RWPE2 (cell line): ENCODE results near the gene PBX1.
A peak's percentile ranks its signal among the peaks of the same experiment; 100 is the strongest.
"Not testable (repeated sequence)": the region's sequence is repeated elsewhere in the genome, so short reads cannot be mapped to it uniquely, and the experiment has no call there.

Source experiments
- ATAC-seq: fragments of 200-7000 bp; cut with Tn5 transposase; 3 replicates; pipeline ENCODE4 v1.9.1; 2021; ENCODE audit warnings: low read depth
- DNase-seq: peaks from one replicate; pipeline ENCODE4 v3.0.0-alpha.2; 2020; ENCODE audit warnings: low spot score
- H3K27ac ChIP-seq: fragments of 450-650 bp; 2 replicates; pipeline ENCODE4 v1.5.1; 2017; ENCODE audit warnings: mild to moderate bottlenecking; ENCODE audit not compliant: poor library complexity, severe bottlenecking
- H3K27me3 ChIP-seq: fragments of 250-450 bp; sonication (Bioruptor Pico); 2 replicates; pipeline ENCODE4 v1.5.1; 2021; ENCODE audit warnings: mild to moderate bottlenecking, moderate library complexity; ENCODE audit not compliant: insufficient read depth, poor library complexity, severe bottlenecking
- H3K36me3 ChIP-seq: fragments of 250-450 bp; sonication (Bioruptor Pico); 2 replicates; pipeline ENCODE4 v1.5.1; 2020; ENCODE audit warnings: low read depth, mild to moderate bottlenecking, moderate library complexity
- H3K4me1 ChIP-seq: fragments of 250-450 bp; sonication (Bioruptor Pico); 2 replicates; pipeline ENCODE4 v1.5.1; 2021; ENCODE audit warnings: mild to moderate bottlenecking, moderate library complexity; ENCODE audit not compliant: insufficient read depth, poor library complexity, severe bottlenecking
- H3K4me3 ChIP-seq: fragments of 250-450 bp; sonication (Bioruptor Pico); 2 replicates; pipeline ENCODE4 v1.5.1; 2021; ENCODE audit warnings: mild to moderate bottlenecking, moderate library complexity; ENCODE audit not compliant: severe bottlenecking
- H3K9me3 ChIP-seq: fragments of 250-450 bp; sonication (Bioruptor Pico); 2 replicates; pipeline ENCODE4 v1.5.1; 2021; ENCODE audit warnings: mild to moderate bottlenecking, moderate library complexity; ENCODE audit not compliant: severe bottlenecking
- CTCF ChIP-seq: fragments of 450-650 bp; IDR thresholded peaks from one replicate; pipeline ENCODE4 v1.5.1; 2017; ENCODE audit warnings: mild to moderate bottlenecking, moderate library complexity; ENCODE audit not compliant: poor library complexity, severe bottlenecking

PBX1 gene

GRCh38 chr1:164648636-164649035 lies 89.7 kb downstream of the PBX1 start:
- DNase-seq: no peak
- Histone ChIP-seq H3K4me1 (peaks cover 28% of the 10 kb centered on the region), H3K27me3 (no peaks in the 10 kb centered on the region), H3K4me3 (no peak overlapping the region), H3K27ac (peak overlapping the region; percentile 50), H3K9me3 (no peaks in the 10 kb centered on the region), H3K36me3 (no peaks in the 10 kb centered on the region)
- TF ChIP-seq CTCF: no peak
- ATAC-seq: peak; percentile 83

- no peak; the same call in 2 of the 3 replicates for ATAC-seq
- no peak for DNase-seq
- peak overlapping the region; percentile 50 for H3K27ac ChIP-seq
- no peaks in the 10 kb centered on the region for H3K27me3 ChIP-seq
- no peaks in the 10 kb centered on the region for H3K9me3 ChIP-seq
- H3K36me3 ChIP-seq: no peaks in the 10 kb centered on the region
- TF ChIP-seq CTCF: no peak
- H3K4me1 ChIP-seq: peaks cover 28% of the 10 kb centered on the region
- no peak overlapping the region for H3K4me3 ChIP-seq
Measured at GRCh38 chr1:164649146-164649545, 90.2 kb downstream of the PBX1 start.

- ATAC-seq (no peak), DNase-seq (no peak)
- H3K9me3 ChIP-seq: no peaks in the 10 kb centered on the region
- H3K27ac ChIP-seq: no peak overlapping the region
- peaks cover 28% of the 10 kb centered on the region for H3K4me1 ChIP-seq
- no peaks in the 10 kb centered on the region for H3K27me3 ChIP-seq
- TF ChIP-seq CTCF: no peak
- H3K36me3 ChIP-seq: no peaks in the 10 kb centered on the region
- H3K4me3 ChIP-seq: no peak overlapping the region
Measured at GRCh38 chr1:164650531-164650930, 91.5 kb downstream of the PBX1 start.

- ATAC-seq: no peak
Measured at GRCh38 chr1:164651351-164651951, 92.5 kb downstream of the PBX1 start.

GRCh38 chr1:164652969-164653368 lies 94.0 kb downstream of the PBX1 start:
- not testable (repeated sequence) for H3K36me3 ChIP-seq, H3K9me3 ChIP-seq, H3K27ac ChIP-seq, DNase-seq, H3K27me3 ChIP-seq, H3K4me3 ChIP-seq, ATAC-seq
- peaks cover 29% of the 10 kb centered on the region for H3K4me1 ChIP-seq

More at GRCh38 chr1:164651351-164651951, 92.5 kb downstream of the PBX1 start:
- H3K4me1 ChIP-seq: peaks cover 33% of the 10 kb centered on the region
- H3K36me3 ChIP-seq: no peaks in the 10 kb centered on the region
- TF ChIP-seq CTCF: no peak
- H3K27me3 ChIP-seq: no peaks in the 10 kb centered on the region
- no peak overlapping the region for H3K27ac ChIP-seq
- no peak overlapping the region for H3K4me3 ChIP-seq
- no peaks in the 10 kb centered on the region for H3K9me3 ChIP-seq
- DNase-seq: no peak
